Stimulated activated CD4-positive, alpha-beta T cell treated with anti-CD3 and anti-CD28 coated beads, Interleukin-2, amount 100 ng/mL, for 48 hours (primary cell): ENCODE measurements around the gene PFDN6.
"Not testable (repeated sequence)": the region's sequence is repeated elsewhere in the genome, so short reads cannot be mapped to it uniquely, and the experiment has no call there.

Experiments
- DNase-seq, 2 donors: peaks; one replicate each; pipeline ENCODE4 v3.0.0-alpha.2; 2020

The PFDN6 gene

DNA sequence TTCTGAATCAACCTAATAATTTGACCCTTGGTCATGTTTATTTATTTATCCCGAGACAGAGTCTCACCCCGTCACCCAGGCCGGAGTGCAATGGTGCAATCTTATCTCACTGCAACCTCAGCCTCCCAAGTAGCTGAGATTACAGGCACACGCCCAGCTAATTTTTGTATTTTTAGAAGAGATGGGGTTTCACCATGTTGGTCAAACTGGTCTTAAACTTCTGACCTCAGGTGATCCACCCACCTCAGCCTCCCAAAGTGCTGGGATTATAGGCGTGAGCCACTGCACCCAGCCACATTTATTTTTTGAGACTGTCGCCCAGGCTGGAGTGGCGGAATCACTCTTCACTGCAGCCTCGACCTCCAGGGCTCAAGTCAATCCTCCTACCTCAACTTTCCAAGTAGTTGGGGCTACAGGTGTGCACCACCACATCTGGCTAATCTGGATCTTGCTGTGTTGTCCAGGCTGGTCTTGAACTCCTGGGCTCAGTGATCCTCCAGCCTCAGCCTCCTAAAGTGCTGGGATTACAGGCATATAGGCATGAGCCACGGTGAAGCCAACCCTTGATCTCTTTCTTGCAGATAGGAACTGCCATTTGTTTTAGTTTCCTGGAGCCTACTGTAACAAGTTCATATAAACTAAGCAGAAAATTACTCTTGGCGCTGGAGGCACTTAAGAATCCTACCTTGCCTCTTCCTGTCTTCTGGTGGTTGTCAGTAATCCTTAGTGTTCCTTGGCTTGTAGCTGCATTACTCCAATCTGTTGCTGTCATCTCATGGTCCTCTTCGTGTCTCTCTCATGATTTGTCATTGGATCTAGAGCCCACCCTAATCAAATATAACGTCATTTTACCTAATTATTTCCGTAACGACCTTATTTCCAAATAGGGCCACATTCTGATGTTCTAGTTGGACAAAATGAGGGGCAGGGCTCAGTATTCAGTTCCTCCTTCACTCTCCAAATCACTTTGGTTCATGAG lies 15.2 kb upstream of the PFDN6 start:
- no peak for DNase-seq

DNA sequence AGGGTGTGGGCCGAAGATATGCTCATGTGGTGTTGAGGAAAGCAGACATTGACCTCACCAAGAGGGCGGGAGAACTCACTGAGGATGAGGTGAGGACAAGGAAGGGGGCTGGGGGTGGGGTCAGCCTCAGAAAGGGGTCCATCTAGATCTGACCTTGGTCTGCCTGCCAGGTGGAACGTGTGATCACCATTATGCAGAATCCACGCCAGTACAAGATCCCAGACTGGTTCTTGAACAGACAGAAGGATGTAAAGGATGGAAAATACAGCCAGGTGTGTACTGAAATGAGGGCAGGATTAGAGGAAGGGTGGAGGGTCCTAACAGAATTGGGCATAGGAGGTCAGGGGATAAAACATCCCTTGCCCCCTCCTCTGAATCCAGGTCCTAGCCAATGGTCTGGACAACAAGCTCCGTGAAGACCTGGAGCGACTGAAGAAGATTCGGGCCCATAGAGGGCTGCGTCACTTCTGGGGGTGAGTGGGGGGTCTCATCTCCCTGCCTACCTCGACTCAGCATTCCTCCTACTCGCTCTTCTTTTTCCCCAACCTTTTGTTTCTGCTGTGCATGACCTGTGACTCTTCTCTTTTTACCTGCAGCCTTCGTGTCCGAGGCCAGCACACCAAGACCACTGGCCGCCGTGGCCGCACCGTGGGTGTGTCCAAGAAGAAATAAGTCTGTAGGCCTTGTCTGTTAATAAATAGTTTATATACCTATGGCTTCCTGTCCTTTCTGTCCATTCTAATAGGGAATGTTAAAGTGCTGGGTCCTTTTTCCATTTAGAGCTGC lies 13.4 kb upstream of the PFDN6 start:
- DNase-seq, result not testable (repeated sequence)

- DNase-seq, result no peak
Measured at GRCh38 chr6:33276581-33276863, 12.9 kb upstream of the PFDN6 start.

- DNase-seq, result peak; percentile 71 to 76
Measured at GRCh38 chr6:33276864-33277662, 12.3 kb upstream of the PFDN6 start, which contains the start of gene B3GALT4. Gene B3GALT4 (plus strand): TSS chr6:33277123. CDS start chr6:33277420, 297 bp downstream.

DNA sequence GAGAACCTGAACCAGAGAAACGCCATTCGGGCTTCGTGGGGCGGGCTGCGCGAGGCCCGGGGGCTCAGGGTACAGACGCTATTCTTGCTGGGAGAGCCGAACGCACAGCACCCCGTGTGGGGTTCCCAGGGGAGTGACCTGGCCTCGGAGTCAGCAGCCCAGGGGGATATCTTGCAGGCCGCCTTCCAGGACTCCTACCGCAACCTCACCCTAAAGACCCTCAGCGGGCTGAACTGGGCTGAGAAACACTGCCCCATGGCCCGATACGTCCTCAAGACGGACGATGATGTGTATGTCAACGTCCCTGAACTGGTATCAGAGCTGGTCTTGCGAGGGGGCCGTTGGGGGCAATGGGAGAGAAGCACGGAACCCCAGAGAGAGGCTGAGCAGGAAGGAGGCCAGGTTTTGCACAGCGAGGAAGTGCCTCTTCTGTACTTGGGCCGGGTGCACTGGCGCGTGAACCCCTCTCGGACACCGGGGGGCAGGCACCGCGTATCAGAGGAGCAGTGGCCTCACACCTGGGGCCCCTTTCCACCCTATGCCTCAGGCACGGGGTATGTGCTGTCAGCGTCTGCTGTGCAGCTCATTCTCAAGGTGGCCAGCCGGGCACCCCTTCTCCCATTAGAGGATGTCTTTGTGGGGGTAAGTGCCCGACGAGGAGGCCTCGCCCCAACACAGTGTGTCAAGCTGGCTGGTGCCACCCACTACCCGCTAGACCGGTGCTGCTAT lies 11.6 kb upstream of the PFDN6 start:
- DNase-seq, result no peak

GRCh38 chr6:33278392-33278741 lies 11.0 kb upstream of the PFDN6 start:
- DNase-seq, result no peak

- no peak for DNase-seq
Measured at GRCh38 chr6:33278810-33279209, 10.6 kb upstream of the PFDN6 start.

GRCh38 chr6:33279257-33279695 lies 10.1 kb upstream of the PFDN6 start:
- no peak for DNase-seq

DNA sequence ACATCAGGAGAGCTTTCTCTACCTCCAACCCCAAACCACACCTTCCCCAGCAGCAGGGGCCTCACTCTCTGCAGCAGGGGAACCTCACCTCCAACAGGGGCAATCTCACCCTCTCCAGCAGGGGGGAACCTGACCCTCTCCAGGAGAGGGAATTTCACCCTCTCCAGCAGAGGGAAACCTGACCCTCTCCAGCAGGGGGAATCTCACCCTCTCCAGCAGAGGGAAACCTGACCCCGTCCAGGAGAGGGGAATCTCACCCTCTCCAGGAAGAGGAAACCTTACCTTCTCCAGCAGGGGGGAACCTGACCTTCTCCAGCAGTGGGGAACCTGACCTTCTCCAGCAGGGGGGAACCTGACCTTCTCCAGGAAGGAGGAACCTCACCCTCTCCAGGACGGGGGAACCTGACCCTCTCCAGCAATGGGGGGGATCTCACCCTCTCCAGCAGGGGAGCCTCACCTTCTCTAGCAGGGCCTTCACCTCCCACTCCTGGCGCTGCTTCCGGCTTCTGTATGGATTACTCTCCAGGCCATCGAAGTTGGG lies 9.4 kb upstream of the PFDN6 start:
- no peak for DNase-seq

DNA sequence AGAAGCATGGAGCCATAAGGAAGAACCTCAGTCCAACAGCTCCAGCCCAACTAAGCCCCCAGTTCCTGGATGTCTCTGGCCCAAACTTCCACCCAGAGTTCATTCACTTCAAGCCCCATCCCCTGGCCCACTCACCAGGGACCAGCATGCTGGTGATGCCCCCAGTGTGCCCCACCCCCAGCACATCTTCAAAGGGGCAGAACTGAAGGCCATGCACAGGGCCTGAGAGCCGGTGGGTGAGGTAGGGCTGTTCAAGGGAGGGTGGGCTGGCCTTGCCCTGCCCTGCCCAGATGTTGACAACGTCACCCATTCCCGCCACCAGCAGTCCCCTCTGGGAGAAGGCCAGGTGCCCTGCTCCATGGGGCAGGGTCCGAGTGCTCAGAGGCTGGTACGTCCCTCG lies 8.9 kb upstream of the PFDN6 start:
- no peak for DNase-seq

DNA sequence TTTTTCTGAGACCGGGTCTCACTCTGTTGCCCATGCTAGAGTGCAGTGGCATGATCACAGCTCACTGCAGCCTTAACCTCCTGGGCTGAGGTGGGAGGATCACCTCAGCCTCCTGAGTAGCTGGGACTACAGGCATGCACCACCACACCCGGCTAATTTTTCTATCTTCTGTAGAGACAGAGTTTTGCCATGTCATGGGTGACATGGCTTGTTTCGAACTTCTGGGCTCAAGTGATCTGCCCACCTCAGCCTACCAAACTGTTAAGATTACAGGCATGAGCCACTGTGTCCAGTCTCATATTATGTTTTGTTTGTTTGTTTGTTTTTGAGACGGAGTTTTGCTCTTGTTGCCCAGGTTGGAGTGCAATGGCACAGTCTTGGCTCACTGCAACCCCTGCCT lies 4.2 kb upstream of the PFDN6 start:
- not testable (repeated sequence) for DNase-seq

- no peak for DNase-seq
Measured at GRCh38 chr6:33286946-33287914, 2.2 kb upstream of the PFDN6 start.

DNA sequence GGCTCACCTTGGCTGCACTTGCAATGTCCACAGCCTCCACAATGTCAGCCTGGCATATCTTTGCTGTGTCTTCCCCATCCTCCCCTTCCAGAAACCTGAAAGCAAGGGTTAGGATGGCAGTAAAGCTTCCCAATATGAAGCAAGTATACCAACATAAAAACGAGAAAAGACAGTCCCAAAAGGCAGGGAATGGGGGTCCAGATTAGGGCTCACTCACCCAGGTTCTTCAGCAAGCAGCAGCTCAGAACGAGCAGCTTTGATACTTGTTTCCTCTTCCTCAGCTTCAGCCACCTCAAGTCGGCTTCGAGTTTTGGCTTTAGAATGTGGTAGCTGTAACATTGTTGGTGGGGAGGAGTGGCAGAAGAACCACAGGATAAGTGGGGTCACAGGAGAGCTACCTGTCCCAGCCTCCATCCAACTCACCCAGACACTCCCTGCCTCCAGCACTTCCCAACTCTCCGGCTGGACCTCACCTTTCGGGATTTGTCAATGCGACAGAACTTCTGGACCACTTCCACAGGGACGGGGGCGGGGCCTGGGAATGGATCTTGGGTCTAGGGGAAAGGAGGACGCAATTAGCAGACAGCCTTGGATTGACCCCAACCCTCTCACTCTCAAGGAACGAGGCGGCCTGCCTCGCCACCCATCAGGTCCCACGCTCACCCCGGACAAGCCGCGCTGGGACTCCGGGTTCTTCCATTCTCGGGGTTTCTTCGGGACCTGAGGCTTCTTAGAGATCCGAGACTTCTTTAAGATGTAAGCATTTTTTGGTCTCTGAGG lies 1.1 kb upstream of the PFDN6 start:
- DNase-seq, result no peak

DNA sequence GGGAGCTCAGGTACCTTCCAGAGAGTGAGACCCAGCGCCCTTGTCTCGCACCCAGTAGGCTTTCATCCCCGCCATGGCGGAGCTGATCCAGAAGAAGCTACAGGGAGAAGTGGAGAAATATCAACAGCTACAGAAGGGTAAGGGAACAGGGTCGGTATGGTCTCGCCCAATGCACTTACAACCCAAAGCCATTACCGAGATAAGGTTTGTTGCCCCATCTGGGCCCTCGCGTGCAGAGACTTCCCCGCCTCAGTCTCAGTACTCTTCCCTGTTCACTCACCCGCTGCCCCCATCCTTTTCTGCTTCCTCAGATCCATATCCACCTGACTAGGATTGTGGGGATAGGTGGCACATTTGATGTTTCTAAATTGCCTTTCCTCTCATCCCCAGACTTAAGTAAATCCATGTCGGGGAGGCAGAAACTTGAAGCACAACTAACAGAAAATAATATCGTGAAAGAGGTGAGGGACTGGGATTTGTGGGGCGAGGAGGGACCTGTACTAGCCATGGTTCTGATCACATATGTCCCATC lies 449 bp downstream of the PFDN6 start:
- DNase-seq, result no peak

DNA sequence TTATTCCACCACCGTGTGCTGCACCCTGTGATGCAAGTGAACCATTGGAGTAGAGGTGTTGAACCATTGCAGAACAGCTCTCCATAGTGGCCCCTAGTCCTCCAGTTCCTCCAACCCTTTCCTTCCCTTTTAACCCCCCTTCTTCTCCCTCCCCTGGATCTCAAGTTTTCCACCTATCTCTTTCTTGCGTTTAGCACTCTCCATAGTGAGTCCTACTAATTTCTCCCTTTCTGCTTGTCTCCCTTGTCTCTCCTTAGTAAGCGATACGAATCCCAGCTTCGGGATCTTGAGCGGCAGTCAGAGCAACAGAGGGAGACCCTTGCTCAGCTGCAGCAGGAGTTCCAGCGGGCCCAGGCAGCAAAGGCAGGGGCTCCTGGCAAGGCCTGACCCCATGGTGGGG lies 1.1 kb downstream of the PFDN6 start:
- DNase-seq, result no peak

DNA sequence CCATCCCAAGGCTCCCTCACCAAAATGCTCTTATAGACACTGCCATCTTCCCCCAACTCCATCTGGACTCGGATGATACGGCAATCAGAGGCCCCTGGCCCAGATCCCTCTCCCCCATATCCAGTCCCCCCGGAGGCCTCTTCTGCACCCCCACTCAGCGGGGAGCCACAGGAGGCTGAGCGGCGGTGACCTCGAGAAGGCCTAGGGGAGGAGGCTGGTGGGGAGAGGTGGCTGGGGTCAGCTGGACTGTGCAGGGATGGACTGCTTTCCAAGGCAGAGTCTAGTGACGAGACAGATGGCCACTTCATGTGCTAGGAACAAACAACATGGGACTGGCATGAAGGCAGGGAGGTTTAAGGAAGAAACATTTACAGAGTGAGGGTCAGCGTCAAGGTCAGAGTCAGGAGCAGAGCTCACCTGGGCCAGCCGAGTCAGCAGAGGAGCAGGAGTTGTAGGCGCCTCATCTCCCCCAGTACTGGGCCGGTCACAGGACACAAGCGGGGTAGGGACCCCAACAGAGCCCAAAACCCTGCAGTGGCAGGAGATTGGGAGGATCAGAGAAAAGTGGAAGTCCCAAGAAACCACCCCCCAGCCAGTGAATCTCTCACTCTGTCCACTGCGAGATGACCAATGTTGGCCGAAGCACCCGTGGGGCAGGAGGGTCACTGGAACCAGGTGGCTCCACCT lies 3.7 kb downstream of the PFDN6 start:
- DNase-seq, result no peak

- no peak for DNase-seq
Measured at GRCh38 chr6:33294086-33294823, 4.9 kb downstream of the PFDN6 start.

DNA sequence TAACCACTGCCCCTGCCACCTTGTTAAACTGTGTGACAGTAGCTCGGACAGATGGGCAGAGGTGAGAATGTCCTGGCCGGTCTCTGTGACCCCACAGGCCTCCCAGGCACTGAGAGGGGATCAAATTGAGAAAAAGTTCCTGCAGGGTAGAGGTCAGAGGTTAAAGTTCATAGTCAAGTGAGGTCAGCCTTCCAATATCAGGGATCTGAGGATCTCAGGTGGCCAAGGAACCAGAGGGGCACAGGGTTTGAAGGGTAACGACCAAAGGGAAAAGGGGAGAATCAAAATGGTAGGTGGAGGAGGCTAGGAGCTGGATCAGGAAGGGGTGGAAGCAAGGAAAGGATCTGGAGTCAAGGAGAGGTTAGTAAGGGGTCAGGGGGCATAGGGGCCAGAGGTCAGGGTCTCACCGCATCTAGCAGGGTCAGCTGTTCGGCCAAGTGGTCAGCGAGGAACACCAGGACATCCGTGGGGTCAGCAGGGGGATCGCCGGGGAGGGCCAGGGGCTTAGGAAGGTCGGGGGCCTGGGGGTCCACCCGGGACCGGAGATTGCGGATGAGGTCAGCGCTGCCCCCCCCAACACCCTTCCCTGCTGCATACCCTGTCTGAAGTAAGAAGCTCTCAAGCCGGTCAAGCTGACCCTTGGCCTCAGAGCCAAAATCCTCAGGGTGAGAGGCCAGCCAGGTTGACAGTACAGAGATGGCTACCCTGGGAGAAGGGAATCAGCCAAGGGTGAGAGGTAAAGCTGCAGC lies 6.4 kb downstream of the PFDN6 start:
- DNase-seq, result no peak
